Stimulated activated CD8-positive, alpha-beta memory T cell treated with anti-CD3 and anti-CD28 coated beads, Interleukin-15, amount 100 ng/mL, for 48 hours (primary cell): ENCODE data around the gene CDH8.

Experiments
- DNase-seq, 2 donors: peaks; one replicate each; pipeline ENCODE4 v3.0.0-alpha.2; 2020; ENCODE audit warnings: low read depth in 2 of 2

CDH8 gene, protein sequence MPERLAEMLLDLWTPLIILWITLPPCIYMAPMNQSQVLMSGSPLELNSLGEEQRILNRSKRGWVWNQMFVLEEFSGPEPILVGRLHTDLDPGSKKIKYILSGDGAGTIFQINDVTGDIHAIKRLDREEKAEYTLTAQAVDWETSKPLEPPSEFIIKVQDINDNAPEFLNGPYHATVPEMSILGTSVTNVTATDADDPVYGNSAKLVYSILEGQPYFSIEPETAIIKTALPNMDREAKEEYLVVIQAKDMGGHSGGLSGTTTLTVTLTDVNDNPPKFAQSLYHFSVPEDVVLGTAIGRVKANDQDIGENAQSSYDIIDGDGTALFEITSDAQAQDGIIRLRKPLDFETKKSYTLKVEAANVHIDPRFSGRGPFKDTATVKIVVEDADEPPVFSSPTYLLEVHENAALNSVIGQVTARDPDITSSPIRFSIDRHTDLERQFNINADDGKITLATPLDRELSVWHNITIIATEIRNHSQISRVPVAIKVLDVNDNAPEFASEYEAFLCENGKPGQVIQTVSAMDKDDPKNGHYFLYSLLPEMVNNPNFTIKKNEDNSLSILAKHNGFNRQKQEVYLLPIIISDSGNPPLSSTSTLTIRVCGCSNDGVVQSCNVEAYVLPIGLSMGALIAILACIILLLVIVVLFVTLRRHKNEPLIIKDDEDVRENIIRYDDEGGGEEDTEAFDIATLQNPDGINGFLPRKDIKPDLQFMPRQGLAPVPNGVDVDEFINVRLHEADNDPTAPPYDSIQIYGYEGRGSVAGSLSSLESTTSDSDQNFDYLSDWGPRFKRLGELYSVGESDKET

DNA sequence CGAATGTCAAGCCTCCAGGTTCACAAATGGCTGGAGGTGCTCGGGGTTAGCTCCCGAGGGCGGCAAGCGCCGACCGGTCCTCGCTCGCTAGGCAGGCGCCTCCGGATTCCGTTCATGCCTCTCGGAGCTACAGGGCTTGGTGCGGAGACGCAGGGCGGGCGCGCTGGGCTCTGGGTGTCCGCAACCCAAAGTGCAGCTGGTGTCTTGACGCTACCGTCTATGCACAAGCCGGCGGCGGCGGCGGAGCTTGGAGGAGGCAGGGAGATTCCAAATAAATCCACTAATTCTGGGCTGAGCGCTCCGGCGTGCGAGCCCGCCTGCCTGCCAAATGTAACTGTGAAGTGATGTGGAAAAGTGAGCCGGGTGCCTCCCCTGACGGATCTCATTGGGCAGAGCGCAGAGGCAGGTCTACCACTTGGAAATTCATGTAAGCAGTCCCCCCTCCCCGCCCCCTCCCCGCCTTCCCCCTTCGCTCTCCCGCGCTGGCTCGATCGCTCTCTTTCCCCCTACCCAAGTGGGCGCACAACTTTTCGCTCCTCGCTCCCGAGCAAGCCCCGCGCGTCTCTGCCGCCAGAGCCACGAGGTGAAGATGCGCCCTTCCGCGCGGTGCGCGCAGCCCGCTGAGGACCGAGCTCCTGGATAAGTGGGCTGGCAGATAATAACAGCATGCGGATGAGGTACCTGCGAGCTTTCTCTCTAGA, at the start of gene CDH8:
Gene CDH8, minus strand, starts transcription at position 338 of the 701 bp plus-strand sequence. CDS start 15,035 bp downstream, outside the sequence.
- DNase-seq = no peak

DNA sequence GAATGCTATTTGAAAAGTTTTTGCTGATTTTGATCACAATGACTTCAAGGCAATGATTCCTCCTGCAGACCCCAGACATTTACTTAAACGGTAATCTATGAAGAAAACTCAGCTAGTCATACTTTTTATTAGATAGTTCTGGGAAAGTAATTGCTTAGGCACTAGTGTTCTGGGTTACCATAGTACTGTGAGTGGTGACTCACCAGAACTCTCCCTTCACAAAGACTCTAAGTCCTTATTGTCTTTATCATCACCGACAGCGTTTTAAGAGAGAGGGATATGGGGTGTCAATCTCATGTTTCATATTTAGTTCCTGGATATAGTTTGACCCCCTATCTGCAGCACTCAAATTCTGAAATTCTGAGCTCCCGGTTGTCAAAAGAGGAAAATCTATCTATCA, 43.0 kb upstream of the CDH8 start:
- DNase-seq = no peak

DNA sequence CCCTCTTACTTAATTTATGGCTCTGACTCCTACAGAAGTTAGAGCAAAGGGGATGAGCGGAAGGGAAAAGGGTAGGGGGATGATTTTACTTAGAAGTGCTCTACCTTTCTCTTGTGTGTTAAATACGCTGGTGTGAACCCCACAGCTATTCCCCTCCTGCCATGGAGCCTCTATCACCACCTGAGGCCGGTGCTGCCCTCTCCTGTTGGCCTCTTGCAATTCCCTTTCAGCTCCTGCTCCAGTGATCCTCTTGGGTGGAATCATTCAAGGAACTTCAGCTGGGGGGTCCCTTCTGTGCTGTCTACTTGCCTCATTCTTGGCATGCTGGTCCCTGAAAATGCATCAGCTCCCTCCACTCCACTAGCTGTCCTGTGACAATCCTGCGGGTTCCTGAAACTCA, 41.8 kb upstream of the CDH8 start:
- DNase-seq = no peak

DNA sequence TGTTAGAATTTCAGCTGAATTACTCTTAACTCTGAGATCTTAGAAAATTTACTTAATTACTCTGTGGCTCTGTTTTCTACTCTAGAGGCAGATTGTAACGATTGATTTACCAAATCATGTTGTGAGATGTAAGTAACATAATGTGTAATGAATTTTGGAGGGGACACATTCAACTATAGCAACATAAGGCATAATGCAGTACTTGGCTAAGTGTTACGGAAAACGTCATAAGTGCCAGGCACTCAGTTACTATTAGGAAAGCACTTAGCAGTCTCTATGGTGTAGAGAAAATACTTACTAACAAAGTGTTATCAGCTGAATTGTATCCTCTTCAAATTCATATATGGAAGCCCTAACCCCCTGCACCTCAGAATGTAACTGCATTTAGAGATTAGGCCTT, 40.6 kb upstream of the CDH8 start:
- DNase-seq = no peak

DNA sequence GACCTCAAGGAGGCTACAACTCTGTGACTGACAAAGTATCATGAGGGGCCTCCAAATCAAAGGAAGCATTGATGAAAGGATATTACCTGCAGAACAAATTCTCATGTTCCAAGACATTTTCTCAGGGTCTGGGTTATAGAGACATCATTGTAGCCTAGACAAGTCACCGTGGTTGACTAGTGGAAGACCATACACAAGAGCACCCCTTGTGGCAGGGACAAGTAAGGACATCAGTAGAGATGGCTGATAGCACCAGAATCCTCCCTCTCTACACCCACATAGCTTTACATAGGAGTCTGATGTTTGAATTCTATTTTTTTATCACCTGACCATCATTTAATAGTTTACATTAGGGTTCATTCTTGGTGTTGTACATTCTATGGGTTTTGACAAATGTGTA, 32.5 kb upstream of the CDH8 start:
- DNase-seq = no peak

DNA sequence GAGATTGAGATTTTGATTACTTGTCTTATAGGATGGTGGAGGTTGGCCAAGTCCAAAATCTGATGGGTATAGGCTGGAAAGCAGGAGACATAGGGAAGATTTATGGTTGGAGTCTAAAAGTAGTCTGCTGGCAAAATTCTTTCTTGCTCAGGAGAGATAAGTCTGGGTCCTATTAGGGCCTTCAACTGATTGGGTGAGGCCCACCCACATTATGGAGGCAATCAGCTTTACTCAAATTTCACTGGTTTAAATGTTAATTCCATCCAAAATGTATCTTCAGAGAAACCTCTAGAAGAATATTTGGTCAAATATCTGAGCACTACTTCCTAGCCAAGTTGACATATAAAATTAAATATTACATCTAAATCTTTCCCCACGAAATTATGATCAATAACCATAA, 31.7 kb upstream of the CDH8 start:
- DNase-seq = no peak

DNA sequence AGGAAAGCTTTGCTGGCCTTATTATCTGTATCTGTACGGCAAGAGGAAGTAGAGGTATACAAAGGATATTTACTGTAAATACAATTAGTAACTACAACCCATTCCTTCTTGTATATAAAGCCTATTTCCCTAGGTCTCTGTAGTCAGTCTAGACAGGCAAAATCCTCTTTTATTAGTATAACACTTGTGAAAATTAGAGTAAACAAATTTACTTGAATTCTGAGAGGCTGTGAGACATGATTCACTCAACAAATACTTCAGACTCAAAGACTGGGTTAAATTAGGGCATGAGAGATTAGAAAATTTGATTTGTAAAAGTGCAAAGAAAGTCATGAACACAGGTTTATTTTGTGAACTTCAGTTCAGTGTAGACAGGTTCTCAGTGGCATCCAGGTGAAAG, 30.9 kb upstream of the CDH8 start:
- DNase-seq = no peak

DNA sequence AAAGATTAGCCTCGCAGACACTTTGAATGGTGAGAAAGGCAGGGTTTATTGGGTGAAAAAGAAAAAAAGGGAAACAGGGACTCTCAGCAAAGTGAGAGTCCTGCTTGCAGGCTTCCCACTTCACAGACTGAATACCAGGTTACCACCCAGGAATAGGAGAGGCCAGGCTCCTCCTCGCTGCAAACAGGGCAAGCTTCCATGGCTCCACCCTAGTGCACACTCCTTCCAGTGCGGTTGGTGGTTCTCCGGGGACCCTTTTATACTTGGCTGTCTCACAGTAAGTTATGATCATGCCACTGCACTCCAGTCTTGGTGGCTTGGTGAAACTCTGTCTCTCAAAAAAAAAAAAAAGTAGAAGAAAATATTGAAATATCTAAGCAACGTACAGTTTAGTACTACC, 30.5 kb upstream of the CDH8 start:
- no peak for DNase-seq

DNA sequence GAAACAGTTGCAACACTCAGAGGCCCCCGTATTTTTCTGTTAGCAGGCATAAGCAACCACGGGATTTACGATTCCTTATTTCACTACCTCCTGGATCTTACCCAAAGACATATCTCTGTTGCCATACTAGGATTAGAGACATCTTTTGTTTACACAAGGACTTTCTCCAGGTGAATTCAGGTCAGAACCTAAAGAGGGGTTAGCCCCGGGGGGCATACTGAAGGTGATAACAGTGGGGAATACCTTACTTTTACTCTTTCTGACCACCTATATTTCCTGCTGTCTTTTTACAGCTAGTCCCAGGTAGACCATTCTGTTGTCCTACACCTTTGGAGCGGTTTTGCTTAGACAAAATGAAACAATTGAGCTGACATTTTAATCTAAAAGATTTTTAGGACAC, 27.9 kb upstream of the CDH8 start:
- no peak for DNase-seq

DNA sequence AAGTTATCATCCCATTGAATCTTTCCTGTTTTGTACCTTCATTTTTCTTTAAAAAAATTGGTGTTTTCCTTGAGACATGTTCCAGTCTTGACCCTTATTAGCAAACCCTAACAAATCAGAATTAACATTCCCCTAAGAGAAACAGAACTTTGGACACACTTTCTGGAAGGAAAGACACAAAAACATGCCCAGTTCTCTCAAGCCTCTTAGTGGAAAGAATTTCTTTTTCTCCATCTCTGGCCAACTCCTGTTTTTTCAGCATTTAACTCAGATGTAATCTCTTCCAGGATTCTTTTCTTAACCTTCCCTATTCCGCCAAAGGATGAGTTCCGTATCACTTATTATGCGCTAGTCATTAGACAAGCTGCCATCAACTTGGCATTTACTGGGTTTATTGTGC, 23.9 kb upstream of the CDH8 start:
- no peak for DNase-seq

DNA sequence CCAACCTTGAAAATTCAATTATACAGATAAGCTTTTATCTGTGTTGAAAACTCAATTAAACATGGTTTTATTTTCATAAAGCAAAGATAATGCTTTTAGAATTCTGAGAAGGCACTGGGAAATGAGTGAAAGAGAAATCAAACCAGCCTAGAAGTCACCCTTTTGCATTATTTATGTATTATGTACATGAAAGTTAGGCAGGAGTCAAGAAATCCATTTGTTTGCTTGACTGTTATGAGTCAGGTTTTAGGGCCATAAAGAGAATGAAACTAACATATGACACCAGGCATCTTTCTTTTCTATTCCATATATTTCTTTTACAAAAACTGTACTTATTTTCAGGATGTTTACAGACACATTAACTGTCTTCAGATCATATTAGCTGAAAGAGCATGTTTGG, 23.3 kb upstream of the CDH8 start:
- DNase-seq = no peak

DNA sequence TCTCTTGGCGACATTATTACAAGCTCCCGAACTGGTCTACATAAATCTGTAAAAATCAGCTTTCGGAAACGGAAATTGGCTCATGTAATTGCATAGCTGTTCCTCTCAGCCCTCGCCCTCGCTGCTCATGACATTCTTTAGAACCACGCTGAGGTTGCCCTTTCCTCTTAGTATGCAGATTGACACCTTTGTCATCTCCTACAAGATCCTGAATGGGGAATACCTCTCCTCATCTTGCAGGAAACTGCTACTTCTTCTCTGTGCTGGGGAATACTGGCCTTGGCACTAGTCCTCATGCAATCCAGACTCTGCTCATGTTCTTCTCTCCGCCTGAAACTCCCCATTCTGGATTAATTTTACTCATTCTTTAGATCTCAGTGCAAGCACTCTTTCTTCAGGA, 22.2 kb upstream of the CDH8 start:
- no peak for DNase-seq

DNA sequence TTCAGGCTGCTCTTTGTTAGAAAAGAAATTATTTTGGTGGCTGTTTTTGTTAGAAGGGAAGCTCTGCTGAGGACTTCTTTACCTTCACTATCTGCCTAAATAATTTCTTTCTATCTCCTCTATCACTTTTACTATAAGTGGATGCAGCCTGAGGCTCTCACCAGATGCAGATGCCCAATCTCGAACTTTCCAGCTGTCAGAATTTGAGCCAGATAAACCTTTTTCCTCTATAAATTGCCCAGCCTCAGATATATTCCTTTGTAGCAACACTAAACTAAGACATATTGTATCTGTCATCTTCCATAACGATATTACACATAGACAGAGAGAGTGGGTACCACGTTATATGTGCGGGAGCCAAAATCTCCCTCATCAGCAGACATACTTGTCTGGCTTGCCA, 15.7 kb upstream of the CDH8 start:
- DNase-seq = no peak

DNA sequence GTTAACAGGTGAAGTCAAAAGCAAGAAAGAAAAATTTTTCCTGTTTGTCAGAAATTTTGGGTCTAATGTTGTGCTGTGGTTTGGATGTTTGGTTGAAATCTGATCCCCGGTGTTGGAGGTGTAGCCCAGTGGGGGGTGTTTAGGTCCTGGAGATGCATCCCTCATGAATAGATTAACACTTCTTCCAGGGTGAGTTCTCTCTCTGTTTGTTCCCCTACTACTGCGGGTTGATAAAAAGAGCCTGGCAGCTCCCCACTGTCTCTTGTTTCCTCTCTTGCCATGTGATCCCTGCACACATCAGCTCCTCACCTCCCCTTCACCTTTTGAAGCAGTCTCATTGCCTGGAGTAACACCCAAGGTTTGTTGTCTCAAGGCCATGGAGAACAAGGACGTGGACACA, 14.6 kb upstream of the CDH8 start:
- DNase-seq = no peak

DNA sequence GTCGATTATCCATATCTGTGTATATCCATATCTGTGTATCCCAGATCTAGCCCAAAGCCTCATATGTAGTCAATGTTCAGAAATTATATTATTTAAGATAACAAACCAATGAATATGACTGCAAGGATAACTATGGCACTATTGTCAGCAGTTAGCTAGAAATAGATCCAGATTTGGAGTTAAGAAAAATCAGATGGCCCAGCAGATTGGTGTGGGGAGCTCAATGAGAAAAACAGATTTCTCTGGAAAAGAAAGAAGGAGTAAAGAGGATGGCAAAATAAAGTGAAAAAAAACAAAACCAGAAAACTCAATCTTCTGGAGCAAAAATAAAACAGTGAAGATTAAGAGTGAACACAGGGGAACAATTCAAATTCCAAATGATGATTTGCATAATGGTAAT, 10.6 kb upstream of the CDH8 start:
- DNase-seq = no peak

DNA sequence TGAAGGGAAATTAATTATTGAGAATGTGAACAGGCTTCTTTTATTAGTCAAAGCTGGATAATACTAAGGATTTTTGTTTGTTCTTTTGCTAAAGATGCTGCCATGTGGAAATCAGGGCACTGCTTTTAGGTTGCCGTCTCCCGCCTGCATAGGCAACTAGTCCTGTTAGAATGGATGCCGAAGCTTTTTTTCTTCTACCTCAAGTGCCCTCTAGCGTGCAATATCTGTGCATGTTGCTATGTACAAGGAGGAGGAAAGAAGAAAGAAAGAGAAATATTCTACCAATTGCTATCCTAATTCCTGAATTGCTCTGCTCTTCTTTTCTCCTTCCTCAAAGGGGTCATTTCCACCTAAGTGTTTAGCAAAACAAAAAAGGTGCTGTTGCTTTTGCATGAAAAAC, 5.2 kb upstream of the CDH8 start:
- no peak for DNase-seq

DNA sequence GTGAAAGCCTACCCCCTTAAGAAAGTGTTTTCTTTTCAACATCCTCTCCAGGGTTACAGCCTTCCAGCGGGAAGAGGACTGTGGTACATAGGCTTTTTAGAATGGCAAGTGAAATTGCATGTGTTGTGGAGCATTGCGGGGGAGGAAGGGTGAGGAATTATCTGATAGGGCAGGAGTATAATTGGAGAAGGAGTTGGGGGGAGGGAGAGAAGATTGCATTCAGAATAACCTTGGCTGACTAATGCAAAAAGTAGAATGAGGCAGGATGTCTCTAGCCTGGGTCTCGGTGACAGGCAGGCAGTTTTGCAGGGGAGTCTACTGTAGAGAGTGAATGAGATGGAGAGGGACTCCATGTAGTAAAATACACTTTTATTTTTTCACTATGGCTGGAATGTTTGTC, 2.4 kb upstream of the CDH8 start:
- DNase-seq = no peak

DNA sequence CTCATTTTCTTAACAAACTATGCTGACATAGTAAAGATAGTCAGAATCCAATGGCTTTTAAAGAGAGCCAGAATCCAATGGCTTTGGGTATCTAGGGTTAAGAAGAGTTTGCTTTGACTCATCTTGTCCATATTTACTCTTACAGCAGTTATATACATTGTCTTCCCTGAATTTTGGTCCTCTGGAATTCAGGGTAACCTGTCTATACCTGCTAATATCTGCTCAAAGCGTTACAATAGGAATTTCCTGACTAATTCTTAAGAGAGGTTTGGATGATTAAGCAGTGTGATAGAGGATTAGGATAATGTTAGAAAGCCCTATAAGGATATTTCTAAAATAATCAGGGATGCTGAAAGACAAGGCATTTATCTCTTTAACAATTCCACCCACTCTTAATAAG, 2.0 kb upstream of the CDH8 start:
- no peak for DNase-seq

DNA sequence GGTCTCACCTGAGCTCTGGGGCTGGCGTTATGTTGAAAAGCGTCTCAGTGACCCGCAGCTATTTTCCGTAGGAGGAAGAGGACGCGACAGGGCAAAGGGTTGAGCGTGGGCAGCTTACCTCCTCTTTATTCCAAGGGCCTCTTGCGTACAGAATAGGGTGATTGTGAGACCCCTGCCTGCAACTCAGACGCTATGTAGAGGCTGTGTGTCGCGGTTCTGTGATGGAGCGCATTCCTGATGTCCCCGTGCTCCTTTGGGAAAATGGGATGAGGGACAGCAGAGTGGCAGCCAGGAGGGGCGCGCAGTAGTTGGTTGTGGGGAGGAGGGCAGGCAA, 531 bp upstream of the CDH8 start:
- DNase-seq = no peak

DNA sequence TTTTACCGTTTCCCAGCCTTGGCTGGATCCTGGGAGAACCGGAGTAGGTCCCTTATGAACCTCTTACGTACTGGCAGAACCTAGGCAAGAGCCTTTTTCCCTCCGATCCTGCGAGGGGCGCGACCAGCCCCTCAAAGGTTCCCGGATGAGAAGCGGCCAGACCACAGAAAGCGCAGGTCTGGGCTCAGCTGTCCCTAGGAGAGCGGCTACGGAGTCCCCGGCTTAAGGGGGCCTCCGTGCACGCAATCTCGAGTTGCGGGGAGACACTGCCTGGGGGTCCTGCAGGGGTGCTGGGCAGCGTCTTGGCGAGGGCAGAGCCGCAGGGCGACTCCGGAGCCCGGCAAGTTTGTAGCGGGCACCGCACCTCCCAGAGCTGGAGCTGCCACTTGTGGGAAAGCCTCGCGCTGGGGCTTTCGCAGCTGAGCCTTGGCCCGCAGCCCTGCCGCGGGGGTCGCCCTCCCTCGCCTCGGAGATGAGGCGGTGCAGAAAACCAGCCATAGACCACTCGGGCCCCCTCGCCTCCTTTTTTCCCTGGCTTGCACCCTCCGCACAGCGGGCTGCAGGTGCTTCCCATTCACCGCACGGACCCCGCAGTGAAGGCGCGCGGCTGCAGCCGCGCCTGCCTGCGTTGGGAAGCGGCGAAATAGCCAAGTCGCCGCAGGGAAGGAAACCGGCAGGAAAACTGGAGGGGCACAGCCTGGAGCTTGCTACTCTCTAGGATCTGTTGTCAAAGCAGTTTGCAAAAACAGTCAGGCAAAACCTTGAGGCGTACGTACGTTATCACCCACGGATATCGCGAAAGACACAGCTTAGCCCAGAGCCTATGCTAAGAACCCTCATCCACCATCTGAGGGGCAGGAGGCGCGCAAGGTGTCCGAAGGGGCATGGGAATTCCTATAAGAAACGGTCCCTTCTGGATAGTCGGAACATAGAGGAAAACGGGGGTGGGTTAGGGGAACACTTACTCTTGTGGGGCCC, 834 bp downstream of the CDH8 start:
- no peak for DNase-seq

DNA sequence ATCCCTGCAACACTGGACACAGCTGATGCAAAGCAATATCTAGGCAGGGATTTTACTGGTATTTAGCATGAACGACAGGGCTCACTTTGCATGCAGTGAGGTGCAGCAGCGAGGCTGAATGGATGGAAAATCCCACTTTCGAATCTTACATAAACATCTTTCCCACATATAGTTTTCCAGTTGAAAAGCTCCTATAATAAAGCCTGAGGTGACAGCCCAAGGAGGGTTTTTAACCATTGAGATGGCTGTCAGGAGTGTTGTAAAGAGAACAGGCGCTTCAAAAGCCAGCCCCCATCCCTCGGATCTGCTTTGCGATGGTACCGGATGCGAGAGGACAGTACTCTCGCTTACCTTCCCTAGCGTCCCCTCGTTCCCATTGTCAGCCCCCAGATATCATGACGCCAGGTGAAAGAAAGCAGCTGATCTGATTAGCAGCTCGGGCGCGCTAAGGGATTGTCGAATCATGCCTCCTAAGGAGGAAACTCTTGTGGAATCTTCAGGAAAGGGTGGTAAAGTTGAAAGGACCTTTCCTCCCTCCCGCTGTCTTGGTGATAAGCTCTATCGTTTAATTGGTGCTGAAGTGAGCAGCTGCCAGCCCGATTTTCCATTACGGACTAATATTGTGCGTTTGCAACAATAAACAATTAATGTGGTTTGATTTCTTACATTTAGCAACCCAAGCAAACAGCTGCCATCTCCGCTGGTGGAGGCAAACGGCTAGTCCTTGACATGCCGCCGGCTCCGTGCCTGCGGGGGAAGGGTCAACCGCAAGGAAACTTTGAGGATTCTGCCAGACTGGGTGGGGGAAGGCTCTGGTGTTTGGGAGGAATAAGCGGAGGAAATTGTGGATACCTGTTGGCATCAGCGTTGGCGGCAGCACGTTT, 1.8 kb downstream of the CDH8 start:
- no peak for DNase-seq
